Activated CD8-positive, alpha-beta memory T cell treated with anti-CD3 and anti-CD28 coated beads, Interleukin-2, amount 50 U/mL, for 1 hour (primary cell): Measurements from ENCODE around the gene CDH4.
"Not testable (repeated sequence)": the region's sequence is repeated elsewhere in the genome, so short reads cannot be mapped to it uniquely, and the experiment has no call there.

Experiments used
- DNase-seq: peaks from one replicate; pipeline ENCODE4 v3.0.0-alpha.2; 2020; ENCODE audit errors: extremely low read depth

Gene CDH4

DNA sequence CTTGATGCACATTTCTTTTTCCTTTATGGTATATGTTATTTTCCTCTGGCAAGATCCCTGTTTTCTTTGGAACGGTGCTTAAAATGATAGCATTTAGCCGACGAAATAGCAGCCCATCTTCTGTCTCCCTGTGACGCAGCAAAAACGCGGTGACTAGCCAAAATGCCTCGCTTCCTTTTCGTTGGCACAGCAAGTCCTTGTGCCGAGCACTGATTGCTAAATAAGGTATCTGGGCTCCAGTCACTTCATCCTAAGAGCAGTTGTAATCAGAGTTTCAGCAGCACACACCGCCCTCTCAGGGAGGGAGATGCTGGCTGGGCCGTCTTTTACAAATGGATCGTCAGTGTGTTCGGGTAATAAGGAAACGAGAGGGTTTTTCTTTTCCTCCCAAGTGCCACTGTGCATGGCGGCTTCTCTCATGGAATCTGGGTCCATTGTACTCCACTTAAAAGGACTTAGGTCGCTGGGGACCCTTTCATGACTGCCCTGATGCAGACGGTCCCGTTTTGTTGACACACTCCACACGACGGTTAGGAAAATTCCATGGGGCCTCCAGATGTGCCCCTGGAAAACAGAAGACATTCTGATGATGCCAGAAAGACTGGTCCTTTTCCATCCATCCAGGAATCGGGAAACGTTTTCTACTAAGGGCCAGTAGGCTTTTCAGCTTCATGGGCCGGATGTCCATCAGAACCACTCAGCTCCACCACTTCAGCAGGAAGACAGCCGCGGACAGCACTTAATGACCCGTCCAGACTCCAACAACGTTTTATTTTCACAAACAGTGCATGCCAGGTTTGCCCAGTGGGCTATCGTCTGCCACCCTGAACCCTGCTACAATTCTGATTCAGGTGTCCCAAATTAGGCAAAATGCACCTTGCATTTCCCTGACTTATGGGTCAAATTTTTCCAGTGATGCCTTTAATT lies 185.5 kb downstream of the CDH4 start:
- DNase-seq, result no peak

GRCh38 chr20:61438285-61438684 lies 186.2 kb downstream of the CDH4 start:
- no peak for DNase-seq

- DNase-seq, result no peak
Measured at GRCh38 chr20:61439251-61439650, 187.2 kb downstream of the CDH4 start.

- DNase-seq, result no peak
Measured at GRCh38 chr20:61440548-61441055, 188.5 kb downstream of the CDH4 start.

- no peak for DNase-seq
Measured at GRCh38 chr20:61441537-61441936, 189.5 kb downstream of the CDH4 start.

DNA sequence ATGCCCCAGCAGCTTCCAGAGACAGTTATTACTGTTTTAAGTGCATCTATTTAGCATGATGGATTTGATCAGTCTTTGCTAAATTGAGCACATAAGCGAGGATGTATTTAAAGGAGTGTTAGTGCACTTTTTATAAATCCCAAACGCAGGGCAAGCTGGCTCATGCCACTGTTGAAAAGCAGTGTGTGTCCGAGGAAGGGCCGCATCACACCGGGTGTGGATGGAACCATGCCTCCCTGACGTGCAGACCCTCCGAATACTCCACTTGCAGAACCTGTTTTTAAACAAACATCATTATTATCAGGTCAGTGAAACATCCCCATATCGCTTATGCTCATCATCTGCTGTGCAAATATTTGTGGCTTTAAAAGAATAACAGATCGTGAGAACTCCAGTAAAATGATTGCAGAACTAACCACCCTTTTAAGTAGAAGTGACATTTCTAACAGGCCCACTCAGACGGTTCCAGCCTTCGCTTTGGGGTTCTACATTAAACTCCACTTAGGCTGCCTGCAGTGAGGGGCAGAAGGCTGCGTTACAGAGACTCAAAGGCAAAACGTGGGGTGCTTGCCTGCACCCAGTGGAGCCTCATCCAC lies 190.1 kb downstream of the CDH4 start:
- no peak for DNase-seq

GRCh38 chr20:61442718-61443117 lies 190.7 kb downstream of the CDH4 start:
- no peak for DNase-seq

GRCh38 chr20:61443443-61444126 lies 191.5 kb downstream of the CDH4 start:
- DNase-seq, result no peak

GRCh38 chr20:61444637-61445036 lies 192.6 kb downstream of the CDH4 start:
- no peak for DNase-seq

GRCh38 chr20:61445138-61445537 lies 193.1 kb downstream of the CDH4 start:
- DNase-seq, result no peak

DNA sequence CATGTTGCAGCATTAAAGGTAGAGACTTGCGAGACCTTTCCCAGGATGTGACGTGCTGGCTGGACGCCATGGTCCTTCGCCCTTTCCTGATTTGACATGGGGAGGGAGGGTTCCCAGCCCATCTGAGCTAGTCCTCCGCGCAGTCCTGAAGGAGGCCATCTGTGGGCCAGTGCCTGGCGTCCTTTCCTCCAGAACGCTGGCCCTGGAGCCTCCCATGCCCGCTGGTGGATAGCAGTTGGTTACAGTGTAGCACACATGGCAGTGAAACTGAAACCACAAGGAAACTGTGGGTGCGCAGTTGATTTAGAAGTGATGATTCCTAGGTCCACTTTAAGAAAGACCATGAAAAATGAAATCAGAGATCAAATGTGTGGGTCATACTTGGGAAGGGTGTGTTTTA lies 193.7 kb downstream of the CDH4 start:
- DNase-seq, result no peak

DNA sequence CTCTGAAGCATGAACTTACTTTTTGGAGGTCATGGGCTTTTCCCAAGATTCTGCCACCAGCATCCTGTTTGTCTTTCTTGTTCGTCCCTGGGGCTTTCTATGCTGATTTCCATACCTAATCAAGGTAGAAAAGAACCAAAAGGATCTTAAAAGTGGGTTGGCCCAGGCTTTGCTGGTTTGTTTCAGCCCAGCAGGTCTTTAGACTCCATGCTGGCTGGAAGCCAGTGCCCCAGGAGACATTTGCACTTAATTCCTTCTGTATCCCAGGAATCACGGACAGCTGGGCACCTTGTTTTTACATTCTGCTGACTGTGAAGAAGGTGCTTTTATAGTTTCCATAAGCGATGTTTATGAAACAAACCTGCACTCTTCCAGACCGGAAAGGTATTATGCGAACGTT lies 195.9 kb downstream of the CDH4 start:
- DNase-seq, result no peak

DNA sequence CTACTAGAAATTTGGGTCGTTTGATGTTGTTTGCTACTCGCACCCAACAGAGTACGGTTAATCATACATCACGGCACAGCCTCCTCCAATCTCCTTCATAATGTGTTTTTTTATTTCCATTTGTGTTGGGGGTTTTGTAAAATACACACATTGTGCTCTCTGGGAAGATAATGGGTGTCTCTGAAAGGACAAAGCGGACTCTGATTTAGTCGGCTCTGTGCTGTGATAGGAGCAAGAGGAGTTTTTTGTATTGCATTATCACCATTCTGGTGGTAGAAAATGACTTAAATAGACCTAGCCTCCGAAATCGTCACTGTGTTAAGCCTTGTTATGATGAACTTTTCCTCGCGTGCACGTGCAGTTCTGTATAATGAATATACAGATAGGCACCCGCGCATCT lies 196.3 kb downstream of the CDH4 start:
- no peak for DNase-seq

- no peak for DNase-seq
Measured at GRCh38 chr20:61449057-61449609, 197.1 kb downstream of the CDH4 start.

GRCh38 chr20:61449916-61450315 lies 197.9 kb downstream of the CDH4 start:
- DNase-seq, result no peak

GRCh38 chr20:61450549-61450948 lies 198.5 kb downstream of the CDH4 start:
- DNase-seq, result no peak

DNA sequence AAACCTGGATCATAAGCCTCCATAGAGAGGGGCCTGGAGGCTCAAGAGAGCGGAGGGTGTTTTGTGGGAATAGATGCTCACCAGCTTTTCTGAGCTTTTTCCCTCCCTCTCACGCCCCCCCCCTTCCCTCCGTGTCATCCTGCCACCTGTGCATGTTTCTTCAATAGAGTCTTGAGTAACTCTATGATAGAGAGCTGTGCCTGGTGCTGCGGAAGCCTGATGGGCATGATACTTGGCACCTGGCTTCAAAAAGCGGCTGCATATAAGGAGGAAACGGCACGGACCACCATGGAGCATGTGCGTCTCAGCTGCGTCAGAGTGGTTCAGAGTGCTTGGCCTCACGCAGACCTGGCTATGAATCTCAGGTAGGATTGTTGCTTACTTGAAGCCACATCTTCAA lies 198.9 kb downstream of the CDH4 start:
- DNase-seq, result no peak

DNA sequence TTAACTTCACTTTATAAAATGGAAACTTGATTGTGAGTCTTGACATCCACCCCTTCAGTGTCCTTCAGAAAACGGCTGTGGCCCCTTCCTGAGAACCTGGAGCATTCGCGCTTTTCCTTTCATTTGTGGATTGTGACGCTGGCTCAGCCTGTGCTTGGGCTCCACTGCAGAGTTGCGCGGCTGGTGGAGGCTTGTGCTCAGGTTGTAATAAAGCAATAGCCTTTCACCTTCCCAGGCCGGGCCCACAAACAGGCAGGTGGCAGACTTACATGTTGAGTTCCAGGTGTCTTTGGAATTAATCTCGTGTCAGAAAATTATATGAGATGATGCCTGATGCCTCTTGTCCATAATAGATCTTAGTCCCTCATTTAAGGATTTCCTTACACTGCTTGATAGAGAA lies 199.9 kb downstream of the CDH4 start:
- DNase-seq, result no peak

DNA sequence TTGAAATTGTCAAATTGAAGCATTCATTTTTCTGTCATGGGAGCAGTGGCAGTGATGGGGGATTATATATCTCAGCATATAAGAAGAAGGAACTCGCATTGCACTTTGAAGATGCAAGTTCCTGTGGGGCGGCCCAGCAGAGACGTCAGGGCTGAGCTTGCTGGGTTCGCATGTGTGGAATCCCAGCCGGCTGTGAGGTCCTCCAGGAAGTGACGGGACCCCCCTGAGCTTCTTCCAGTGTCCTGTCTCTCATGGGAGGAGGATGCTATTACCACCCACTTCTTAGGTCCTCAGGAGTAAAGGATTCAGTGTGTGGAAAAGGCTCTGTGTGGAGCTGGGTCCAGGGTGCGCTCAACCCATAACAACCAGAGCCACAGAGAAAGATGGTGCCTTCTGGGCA lies 201.2 kb downstream of the CDH4 start:
- DNase-seq, result no peak

GRCh38 chr20:61453623-61454022 lies 201.6 kb downstream of the CDH4 start:
- DNase-seq, result not testable (repeated sequence)

DNA sequence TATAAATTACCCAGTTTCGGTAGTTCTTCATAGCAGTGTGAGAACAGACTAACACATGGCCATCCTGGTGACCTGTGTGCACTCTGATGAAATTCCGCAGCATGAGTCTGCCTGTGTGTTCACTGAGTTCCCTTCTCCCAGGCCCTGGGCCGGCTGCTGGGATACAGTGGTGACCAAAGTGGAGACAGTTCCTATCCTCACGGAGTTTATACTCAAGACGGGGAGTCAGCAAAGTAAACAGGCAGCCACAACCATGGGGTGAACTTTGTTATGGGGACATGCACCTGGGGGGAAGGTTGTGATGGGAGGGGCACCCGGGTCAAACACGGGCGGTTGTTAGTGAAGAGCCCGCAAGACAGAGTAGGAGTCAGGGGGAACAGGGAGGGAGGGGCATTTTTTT lies 202.0 kb downstream of the CDH4 start:
- DNase-seq, result no peak

- DNase-seq, result no peak
Measured at GRCh38 chr20:61455508-61456215, 203.6 kb downstream of the CDH4 start.
